Stimulated activated CD8-positive, alpha-beta memory T cell treated with anti-CD3 and anti-CD28 coated beads, Interleukin-2, amount 100 ng/mL, for 48 hours (primary cell): ENCODE results near the gene RIMOC1.
A peak's percentile ranks its signal among the peaks of the same experiment; 100 is the strongest.

Source experiments
- DNase-seq, 2 donors: peaks; one replicate each; pipeline ENCODE4 v3.0.0-alpha.2; 2020; ENCODE audit warnings: low read depth in 2 of 2

RIMOC1 gene, protein sequence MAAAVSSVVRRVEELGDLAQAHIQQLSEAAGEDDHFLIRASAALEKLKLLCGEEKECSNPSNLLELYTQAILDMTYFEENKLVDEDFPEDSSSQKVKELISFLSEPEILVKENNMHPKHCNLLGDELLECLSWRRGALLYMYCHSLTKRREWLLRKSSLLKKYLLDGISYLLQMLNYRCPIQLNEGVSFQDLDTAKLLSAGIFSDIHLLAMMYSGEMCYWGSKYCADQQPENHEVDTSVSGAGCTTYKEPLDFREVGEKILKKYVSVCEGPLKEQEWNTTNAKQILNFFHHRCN

DNA sequence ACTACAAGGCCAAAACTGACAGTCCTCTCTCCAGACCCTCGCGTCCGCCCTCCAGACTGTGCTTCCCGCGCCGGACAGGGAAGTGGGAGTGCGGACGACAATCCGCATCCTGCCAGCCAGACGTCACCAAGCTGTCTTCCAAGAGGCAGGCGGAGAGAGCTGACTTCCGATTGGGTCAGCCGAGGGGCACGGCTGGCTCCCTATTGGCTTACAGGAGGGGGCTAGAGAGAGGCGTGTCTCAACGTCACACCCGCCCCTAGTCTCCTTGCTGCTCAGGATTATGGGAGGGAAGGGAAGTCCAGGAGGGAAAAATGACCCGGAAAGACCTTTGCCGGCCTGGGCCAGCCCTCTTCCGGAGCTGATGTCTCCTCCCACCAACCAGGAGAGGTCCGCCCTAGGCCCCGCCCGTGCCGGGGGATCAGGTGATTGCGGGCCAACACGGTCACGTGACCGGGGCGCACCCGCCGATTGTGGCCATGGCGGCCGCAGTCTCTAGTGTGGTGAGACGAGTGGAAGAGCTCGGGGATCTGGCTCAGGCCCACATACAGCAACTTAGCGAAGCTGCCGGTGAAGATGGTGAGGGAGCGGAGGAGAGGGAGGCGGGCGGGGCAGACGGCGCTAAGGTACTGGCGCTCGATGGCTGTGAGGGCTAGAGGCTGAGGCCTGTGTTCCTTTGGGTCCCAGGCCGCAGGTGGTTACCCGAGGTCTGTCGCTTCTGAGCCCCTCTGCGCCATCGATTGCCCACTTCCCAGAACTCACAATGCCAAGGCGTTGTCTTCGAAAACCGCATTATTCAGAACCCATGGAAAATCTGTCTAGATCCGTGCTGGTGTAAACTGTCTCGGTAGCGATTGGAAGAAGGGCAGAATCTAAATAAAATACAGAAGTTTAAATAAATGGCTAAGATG, at the start of gene RIMOC1:
Gene RIMOC1 (plus strand): TSS at position 453 of the 908 bp plus-strand sequence. CDS start 24 bp downstream, at position 477.
- DNase-seq, result peak; percentile 97 to 98

DNA sequence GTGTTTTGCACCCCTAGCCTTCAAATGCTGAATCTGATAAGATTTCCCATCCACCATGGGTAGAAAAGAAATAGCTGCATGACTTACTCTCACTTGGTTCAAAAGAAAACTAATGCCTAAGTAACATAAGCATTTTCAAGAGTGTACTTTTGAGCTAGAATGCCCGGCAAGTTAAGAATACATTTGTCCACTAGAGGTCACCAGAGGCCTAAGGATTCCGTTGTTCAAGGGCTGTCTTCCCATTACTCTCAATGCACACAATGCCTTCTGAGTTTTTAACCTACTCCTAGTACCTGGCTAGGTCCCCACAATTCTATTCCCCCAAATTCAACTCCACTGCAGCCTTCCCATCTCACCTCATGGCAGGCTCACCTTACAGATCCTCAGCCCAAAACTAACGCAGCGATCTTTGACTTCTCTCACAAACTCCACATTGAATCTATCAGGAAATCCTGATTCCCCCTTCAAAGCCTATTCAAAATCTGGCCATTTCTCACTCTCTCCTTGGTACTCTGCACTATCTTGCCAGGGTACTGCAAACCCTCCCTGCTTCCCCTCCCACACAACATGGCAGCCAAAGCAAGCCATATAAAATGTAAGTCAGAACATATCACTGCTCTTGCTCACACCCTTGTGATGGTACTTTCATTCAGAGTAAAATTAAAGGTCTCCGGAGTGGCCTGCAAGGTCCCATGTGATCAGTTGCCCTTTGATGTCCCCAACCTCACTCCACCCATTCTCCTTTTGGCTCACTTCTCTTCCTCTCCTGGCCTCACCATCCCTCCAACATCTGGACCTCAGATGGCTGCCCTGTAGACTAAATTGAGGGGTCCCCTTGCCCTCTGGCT, 47.3 kb upstream of the RIMOC1 start:
- peak in 1 of 2 donors; percentile 17 for DNase-seq

DNA sequence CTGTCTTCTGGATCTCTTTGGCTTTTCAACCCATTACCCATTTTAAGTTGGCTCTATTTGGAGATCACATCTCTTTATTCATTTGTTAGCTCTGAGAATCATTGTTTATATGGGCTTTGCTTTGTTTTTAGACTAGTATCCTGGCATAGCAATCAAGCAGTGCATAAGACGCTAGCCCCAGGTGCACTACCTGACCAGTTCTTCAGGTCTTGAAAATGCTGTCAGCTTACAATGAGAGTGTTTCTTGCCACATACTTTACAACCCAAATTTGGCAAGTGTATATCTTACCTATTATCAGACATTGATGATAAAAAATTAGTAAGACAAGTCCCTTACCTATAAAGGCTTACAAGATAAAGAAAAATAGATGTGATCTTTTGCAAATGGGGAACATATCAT, 46.2 kb upstream of the RIMOC1 start:
- DNase-seq, result no peak

DNA sequence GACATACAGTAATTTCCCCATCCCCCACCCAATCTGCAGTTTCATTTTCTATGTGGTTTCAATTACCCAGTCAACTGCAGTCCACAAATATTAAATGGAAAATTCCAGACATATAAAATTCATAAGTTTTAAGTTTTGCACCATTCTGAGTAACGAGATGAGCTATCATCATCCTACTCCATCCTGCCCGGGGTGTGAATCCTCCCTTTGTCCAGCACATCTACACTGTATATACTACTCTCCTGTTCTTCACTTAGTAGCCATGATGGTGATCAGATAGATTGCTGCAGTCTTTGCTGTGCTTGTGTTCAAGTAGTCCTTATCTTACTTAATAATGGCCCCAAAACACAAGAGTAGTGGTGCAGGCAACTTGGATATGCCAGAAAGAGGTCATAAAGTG, 45.3 kb upstream of the RIMOC1 start:
- no peak for DNase-seq

DNA sequence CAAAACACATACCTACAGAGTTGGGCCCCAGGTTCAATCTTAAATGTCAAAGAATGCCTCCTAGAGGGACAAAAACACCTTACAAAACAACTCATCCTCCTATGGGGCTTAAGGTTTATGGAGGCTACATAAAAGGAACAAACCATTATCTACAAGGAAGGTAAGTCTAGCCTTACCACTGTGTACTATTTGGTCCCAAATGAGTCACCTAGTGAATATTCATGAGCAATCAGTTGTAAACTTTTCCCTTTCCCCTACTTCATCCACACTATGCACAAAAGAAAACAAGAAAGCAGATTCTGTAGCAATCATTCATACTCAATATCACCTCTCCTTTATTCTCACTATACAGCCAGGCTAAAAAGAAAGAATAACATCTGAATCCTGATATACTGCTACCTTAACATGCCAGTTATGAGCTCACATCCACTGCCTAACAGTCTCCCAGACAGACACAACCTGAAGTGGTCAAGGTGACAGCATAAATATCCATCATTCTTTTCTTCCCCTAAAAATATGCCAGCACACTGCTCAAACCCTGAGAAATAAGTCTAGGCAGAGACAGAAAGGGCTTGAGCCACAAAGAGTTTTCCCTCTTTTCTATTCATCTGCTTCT, 40.2 kb upstream of the RIMOC1 start:
- no peak for DNase-seq

DNA sequence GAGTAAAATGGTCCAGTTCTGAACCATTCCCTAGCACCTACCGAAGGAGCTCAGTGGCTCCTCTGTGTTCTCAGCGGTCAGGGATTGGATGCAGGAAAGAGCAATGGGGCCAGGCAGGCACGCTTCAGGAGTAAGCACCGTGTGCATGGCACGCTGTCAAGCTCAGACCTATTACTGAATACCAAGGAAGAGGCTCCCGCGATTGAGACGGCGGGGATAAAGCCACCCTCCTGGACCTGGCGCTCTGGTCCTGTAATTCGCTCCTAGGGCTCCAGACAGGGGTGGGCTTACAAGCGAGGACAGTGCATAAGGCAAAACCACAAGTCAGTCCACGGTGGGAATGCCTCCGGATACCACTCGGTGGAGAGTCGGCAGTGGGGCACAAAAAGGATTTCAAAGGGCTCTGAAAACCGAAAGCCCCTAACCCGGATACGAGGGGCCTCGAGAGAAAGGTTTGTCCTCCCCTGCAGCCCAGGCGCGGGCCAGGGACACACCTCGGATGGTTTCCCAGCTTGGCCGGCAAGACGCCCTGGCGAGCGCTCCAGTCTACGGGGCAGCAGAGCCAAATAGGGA, 34.9 kb upstream of the RIMOC1 start:
- peak in 1 of 2 donors; percentile 8 for DNase-seq

DNA sequence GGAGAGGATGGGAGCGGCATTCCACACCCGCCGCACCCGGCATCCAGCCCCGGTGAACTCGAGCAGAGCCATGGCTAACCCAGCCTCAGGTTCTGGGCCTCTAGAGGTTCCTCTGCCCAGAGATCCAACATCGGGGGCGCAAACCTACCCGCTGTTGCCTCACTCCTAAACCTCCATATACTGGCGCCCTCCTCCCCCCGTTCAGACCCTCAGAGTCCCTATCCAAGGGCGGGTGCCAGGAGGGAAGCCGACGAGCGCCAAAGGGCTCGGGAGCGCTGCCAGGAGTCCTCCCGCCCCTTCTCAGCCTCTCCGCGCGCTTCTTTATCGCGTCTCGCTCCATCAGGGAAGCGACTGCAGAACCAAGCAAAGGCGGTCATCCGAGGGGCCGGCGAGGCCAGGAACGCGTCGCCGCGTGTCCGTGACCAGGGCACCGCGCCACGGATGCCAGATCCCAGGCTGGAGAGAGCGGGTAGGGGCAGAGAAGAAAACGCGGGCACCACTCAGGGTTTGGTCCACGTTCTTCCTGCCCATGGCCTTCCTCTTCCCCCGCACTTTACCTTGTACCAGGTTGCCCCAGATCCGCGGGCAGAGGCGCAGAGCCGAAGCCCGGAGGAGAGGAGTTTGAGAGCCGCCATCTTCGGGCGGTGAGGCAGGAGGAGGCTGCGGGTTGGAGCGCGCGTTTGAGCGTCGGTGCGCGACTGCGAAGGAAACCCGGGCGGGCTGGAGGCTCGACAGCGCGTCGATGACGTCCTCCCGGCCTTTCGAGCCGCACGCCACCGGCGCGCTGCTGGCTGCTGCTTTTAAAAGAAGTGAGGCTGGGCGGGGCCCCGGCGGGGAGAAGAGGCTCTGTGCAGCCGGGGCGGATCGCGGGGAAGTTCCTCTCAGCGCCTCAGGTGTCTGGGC, 34.2 kb upstream of the RIMOC1 start, which contains the start of gene OXCT1:
Gene OXCT1 (minus strand): TSS at position 702 of the 903 bp plus-strand sequence. CDS start 67 bp downstream, at position 635.
- DNase-seq, result peak; percentile 83 to 88

DNA sequence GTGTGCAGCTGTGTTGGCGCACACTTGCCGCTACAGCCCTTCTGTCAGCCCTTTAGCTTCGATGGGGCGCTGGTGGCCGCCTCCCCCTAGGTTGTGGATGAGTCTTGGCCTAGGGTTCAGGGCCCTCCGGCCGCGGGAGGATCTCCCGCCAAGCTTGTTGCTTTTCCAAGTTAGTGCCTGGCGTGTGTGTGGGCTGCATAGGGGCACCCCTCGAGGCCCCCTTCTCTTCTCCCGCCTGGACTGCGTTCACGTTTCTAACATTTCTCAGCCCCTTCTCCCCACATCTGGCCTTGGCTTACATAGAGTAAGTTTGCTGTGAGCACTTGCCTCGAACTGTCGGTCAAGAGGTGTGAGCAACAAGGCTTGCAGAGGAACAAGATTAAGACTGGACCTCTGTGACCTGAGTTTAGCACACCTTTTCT, 33.5 kb upstream of the RIMOC1 start:
- no peak for DNase-seq

DNA sequence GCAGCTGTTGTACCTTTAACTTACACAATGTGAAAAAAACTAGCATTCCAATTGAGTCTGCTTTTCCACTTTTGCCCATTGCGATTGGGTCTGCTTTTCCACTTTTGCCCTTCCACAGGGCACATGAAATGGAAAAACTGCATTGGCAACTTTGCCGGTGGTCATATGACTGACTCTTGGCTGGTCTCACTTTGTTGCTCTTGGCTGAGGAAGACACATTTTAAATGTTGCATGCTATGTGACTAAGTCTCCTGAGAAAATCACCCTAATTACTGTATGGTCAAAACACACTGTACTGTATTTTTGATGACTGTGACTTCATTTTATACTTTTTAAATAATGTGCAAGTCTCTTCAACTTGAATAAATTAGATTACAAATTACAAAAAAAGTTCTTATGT, 32.3 kb upstream of the RIMOC1 start:
- DNase-seq, result no peak

DNA sequence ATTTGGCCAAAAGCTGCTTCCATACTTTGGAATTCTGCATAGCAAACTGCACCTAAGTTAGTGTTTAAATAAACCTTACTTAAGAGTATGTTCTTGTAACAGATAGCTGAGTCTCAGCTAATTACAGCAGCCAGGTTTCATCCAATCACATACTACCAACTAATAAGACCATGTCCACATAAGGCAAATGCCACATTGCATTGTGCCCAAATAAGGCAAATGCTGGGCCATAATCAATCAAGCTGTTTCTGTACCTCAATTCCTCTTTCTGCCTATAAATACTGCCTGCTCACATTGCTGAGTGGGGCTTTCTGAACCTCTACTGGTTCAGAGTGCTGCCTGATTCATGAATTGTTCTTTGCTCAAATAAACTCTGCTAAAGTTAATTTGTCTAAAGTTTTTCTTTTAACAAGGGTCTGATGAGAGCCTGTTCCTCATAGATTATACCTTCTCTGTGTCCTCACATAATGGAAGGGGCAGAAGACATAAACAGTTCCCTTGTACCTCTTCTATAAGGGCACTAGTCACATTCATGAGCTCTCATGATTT, 29.6 kb upstream of the RIMOC1 start:
- no peak for DNase-seq

DNA sequence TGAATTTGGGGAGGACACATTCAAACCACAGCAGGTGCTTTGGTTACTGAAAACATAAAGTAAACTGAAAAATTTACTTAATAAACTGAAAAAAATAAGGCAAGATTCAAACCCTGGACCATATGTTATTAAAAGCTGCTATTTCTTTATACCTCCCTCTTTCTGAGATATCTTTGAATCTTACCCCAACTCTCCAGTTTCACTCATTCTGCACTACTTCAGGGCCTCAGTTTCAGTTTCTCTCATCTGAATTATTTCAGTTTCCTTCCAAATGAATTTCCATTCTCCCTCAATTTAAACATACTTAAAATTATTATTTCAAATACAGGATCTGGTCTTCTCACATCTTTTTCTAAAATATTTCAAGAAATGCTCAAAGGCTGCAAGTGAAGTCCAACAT, 29.0 kb upstream of the RIMOC1 start:
- DNase-seq, result no peak

DNA sequence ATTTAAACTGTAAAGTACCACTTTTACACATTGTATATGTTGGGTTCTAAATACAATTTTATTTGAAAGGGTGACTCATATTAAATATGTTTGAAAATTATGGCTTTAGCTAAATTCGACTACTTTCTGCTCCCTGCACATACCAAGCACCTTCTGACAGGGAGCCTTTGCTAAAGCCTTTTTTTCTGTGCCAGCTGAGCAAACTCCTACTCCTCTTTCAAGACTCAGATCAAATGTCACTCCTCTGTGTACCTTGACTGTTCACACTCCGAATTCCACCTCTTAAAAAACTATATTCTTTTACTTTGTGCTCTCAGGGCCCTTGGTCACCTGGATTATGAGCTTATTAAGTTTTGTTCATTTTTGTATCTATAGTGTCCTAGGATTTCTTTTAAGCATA, 27.5 kb upstream of the RIMOC1 start:
- no peak for DNase-seq

DNA sequence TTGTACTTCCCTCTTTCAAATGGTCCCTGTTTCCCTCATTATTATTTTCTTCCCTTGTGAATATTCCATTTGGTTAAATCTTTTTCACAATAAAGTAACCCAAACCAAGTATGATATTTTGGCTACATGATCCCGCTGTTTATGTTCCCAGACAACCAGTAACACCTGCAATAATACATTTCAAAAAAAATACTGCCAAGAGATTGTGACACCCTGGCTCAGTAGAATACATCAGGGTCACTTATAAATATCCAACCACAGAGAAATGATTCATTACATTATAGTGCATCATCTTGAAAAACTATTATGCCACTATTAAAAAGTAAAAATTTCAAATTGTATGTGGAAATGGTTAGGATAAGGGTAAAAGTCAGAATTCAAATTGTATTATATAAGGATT, 26.7 kb upstream of the RIMOC1 start:
- DNase-seq, result no peak

DNA sequence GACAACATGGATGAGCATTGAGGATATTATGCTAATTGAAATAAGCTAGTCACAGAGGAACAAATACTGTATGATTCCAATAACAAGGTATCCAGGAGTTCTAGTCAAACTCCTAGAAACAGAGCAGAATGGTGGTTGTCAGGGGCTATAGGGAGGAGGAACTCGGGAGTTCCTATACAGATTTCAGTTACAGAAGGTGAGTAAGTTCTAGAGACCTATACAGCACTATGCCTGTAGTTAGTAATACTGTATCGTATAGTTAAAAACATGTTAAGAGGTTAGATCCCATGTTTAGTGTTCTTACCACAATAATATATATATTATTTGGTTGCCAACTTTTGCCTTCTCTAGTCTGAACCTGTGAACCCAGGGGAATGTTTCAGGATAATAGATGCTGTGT, 26.0 kb upstream of the RIMOC1 start:
- no peak for DNase-seq

DNA sequence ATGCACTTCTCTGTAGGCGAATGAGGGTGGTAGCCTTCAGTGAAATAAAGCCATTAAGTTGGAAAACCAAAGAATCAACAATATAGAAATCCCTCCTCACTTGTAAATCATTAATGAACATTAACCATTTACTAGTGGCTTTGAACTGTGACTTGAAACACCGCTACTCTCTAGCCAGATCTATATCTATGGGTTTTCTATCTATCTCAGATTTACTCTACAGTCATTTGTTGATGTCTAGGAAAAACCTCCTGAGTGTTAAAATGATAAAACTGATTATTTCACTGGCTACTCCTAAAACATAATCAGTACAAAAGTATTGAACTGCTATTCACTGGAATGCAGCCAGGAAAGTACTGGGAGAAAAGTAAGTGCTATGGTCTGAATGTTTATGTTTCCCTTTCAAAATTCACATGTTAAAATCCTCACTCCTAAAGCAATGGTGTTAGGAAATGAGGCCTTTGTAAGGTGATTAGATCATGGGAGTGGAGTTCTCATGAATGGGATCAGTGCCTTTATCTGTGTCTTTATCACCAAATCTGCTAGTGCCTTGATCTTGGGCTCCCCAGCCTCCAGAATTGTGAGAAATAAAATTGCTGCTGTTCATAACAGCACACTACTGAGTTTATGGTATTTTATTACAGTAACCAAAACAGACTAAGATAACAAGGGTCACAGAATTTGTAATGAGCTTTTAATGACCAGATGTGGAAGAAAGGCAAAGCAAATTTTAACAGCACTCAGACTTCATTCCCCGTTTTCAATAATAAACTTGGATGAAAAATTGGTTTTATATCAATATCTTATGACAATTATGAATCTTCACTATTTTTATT, 25.3 kb upstream of the RIMOC1 start:
- no peak for DNase-seq

DNA sequence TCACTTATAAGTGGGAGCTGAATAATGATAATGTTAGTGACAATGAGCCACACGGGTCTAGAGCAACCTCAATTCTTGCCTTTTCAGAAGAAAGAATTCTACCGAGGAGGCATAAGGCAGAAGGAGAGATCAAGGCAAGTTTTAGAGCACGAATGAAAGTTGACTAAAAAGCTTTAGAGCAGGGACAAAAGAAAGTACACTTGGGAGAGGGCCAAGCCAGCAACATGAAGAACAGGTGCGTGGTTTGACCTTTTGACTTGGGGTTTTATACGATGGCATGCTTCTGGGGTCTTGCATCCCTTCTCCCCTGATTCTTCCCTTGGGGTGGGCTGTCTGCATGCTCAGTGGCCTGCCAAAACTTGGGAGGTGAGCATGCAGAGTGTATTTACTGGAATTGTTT, 21.4 kb upstream of the RIMOC1 start:
- no peak for DNase-seq

DNA sequence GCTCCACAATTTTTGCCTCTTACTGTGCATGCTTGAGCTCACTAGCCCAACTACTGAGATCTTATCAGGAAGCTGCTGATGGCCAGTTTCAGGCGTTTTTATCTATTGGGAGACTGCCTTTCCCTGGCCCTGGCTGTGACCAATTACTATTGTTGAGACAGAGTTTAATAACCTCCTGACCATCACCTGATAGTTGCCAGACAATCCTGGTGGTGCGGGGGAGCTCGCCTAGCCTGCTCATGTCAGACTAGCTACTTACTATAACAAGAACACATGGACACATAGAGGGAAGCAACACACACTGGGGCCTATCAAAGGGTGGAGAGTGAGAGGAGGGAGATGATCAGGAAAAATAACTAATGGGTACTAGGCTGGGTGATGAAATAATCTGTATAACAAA, 20.9 kb upstream of the RIMOC1 start:
- no peak for DNase-seq

DNA sequence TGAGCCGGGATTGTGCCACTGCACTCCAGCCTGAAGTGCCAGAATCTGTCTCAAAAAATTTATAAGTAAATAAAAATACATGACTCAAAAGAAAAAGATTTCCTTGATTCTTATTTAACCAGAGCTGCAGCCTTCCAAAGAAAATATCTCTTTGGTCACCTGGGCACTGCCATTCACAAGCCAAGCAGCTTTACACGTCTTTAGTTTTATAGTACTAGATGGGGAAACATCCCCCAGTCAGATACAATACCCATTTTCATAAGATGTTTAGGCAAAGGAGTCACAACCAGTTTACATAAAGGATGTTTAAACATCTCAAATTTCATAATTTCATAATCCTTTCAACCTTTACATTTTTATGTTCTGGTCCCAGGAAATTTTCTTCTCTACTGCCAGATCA, 20.2 kb upstream of the RIMOC1 start:
- DNase-seq, result no peak

DNA sequence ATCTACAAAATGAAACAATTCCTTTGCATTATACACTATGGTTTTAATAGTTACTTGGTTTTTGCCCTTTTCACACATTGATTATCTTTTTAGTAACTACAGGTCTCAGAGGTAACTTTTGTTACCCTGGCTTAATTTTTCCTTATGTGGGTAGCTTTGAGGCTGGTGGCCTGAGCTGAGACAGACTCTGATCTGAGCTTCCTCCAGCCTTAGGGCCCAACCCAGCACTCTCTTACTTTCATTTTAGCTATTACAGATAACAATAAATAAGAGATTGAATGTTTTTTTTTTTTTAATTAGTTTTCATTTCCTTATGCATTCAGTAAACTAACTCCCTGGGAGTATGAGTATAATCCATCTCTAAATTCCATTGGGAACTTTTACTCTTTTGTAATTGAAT, 18.9 kb upstream of the RIMOC1 start:
- DNase-seq, result no peak
